Stimulated activated CD8-positive, alpha-beta memory T cell treated with anti-CD3 and anti-CD28 coated beads, Interleukin-4, amount 100 ng/mL, for 24 hours (primary cell): ENCODE results near the gene AQP12A.

Source experiments
- DNase-seq: peaks from one replicate; pipeline ENCODE4 v3.0.0-alpha.2; 2020; ENCODE audit warnings: low read depth

The AQP12A gene

GRCh38 chr2:240723851-240724250 lies 32.2 kb downstream of the AQP12A start:
- DNase-seq: no peak

GRCh38 chr2:240724431-240724830 lies 32.8 kb downstream of the AQP12A start:
- no peak for DNase-seq

- DNase-seq: no peak
These were observed 33.6 kb downstream of the AQP12A start for GRCh38 chr2:240725266-240725665.

- no peak for DNase-seq
These were observed 34.0 kb downstream of the AQP12A start for GRCh38 chr2:240725671-240726070.

GRCh38 chr2:240726876-240727275 lies 35.2 kb downstream of the AQP12A start:
- DNase-seq: no peak

- DNase-seq: no peak
These were observed 35.8 kb downstream of the AQP12A start for GRCh38 chr2:240727439-240727838.

GRCh38 chr2:240727913-240728312 lies 36.2 kb downstream of the AQP12A start:
- DNase-seq: no peak

GRCh38 chr2:240728361-240728760 lies 36.7 kb downstream of the AQP12A start:
- DNase-seq: no peak

- no peak for DNase-seq
These were observed 37.2 kb downstream of the AQP12A start for GRCh38 chr2:240728827-240729226.

- DNase-seq: no peak
These were observed 39.0 kb downstream of the AQP12A start for GRCh38 chr2:240730501-240731177.

- no peak for DNase-seq
These were observed 39.5 kb downstream of the AQP12A start for GRCh38 chr2:240731178-240731545.

- no peak for DNase-seq
These were observed 40.5 kb downstream of the AQP12A start for GRCh38 chr2:240732184-240732583.

- no peak for DNase-seq
These were observed 41.4 kb downstream of the AQP12A start for GRCh38 chr2:240732911-240733622.

GRCh38 chr2:240733803-240734495 lies 42.3 kb downstream of the AQP12A start:
- no peak for DNase-seq

- no peak for DNase-seq
These were observed 43.1 kb downstream of the AQP12A start for GRCh38 chr2:240734756-240735155.

GRCh38 chr2:240735476-240735875 lies 43.8 kb downstream of the AQP12A start:
- DNase-seq: no peak

GRCh38 chr2:240736281-240737250 lies 44.9 kb downstream of the AQP12A start:
- no peak for DNase-seq

- no peak for DNase-seq
These were observed 45.8 kb downstream of the AQP12A start for GRCh38 chr2:240737512-240737911.

GRCh38 chr2:240737958-240738357 lies 46.3 kb downstream of the AQP12A start:
- no peak for DNase-seq

GRCh38 chr2:240739797-240740196 lies 48.1 kb downstream of the AQP12A start:
- DNase-seq: no peak

GRCh38 chr2:240741091-240741490 lies 49.4 kb downstream of the AQP12A start:
- DNase-seq: no peak

- no peak for DNase-seq
These were observed 51.0 kb downstream of the AQP12A start for GRCh38 chr2:240742602-240743095.
